Measurements from ENCODE around the gene LRIF1. TPM values are rescaled to one million over a fixed set of nuclear protein-coding genes. Genes with fewer than 3 reads are reported as not detected.

LRIF1 gene
- total RNA-seq, 2 donors from 2014 or later = 12.8 to 38.3 TPM

- Histone ChIP-seq H3K9me3 (no peaks in the 10 kb centered on the region), H3K4me3 (no peak overlapping the region), H3K36me3 (no peaks in the 10 kb centered on the region), H3K27ac (no peak overlapping the region), H3K4me1 (replicated peaks) (no peaks in the 10 kb centered on the region), H3K27me3 (replicated peaks; ENCODE audit: insufficient read depth) (no peaks in the 10 kb centered on the region)
- intact Hi-C loops (cut with DNase I) = no loop called here
- no peak for DNase-seq (ENCODE audit: low spot score)
- no peak for TF ChIP-seq POLR2AphosphoS5 (IDR thresholded peaks at IDR 0.05)
- TF ChIP-seq, protein P1, sequence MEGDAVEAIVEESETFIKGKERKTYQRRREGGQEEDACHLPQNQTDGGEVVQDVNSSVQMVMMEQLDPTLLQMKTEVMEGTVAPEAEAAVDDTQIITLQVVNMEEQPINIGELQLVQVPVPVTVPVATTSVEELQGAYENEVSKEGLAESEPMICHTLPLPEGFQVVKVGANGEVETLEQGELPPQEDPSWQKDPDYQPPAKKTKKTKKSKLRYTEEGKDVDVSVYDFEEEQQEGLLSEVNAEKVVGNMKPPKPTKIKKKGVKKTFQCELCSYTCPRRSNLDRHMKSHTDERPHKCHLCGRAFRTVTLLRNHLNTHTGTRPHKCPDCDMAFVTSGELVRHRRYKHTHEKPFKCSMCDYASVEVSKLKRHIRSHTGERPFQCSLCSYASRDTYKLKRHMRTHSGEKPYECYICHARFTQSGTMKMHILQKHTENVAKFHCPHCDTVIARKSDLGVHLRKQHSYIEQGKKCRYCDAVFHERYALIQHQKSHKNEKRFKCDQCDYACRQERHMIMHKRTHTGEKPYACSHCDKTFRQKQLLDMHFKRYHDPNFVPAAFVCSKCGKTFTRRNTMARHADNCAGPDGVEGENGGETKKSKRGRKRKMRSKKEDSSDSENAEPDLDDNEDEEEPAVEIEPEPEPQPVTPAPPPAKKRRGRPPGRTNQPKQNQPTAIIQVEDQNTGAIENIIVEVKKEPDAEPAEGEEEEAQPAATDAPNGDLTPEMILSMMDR (IDR thresholded peaks at IDR 0.05) = no peak
- TF ChIP-seq POLR2A (IDR thresholded peaks at IDR 0.05) = no peak
Observed at GRCh38 chr1:110961902-110962301, 1.8 kb downstream of the LRIF1 start.

DNA sequence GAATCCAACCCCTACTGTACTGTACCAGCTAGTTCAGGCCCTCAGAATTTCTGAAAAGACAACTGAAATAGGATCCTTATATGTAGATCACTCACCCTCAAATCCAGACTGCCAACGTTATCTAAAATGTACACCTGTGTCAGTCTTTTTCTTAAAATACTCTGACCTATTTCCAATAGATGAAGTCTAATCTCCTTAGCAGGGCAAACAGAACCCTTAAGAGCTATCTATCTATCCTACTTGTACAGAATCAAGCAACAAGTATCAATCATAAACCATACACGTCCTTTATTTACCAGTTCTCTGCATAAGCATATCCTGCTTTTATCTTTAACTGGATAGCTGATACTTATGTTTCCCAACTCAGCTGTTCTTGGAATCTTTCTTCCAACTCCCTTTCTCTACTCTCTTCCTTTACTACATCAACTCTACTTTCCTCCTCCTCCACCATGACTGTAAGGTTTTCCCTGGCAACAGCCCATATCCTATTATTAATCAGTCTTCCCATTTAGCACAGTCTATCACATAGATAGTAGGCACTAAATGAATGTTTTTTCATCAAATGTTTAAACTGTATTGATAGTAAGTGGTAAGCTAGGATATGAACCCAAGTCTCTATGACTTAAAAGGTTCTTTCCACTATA, 2.8 kb downstream of the LRIF1 start:
- Histone ChIP-seq H3K4me1 (replicated peaks) (no peaks in the 10 kb centered on the region), H3K36me3 (no peaks in the 10 kb centered on the region), H3K4me3 (no peak overlapping the region), H3K27me3 (replicated peaks; ENCODE audit: insufficient read depth) (no peaks in the 10 kb centered on the region), H3K9me3 (no peaks in the 10 kb centered on the region), H3K27ac (no peak overlapping the region)
- intact Hi-C loops (cut with DNase I) = no loop called here
- DNase-seq (ENCODE audit: low spot score) = no peak
- TF ChIP-seq, protein P1 (IDR thresholded peaks at IDR 0.05) = no peak
- no peak for TF ChIP-seq POLR2A (IDR thresholded peaks at IDR 0.05)
- TF ChIP-seq POLR2AphosphoS5 (IDR thresholded peaks at IDR 0.05) = no peak
- WGBS = 95% methylated on average over 2 of the region's 2 CpGs

- Histone ChIP-seq H3K36me3 (no peaks in the 10 kb centered on the region), H3K4me1 (replicated peaks) (no peaks in the 10 kb centered on the region), H3K4me3 (no peak overlapping the region), H3K9me3 (no peaks in the 10 kb centered on the region), H3K27me3 (replicated peaks; ENCODE audit: insufficient read depth) (no peaks in the 10 kb centered on the region), H3K27ac (no peak overlapping the region)
- no peak for DNase-seq (ENCODE audit: low spot score)
- TF ChIP-seq, protein P1 (IDR thresholded peaks at IDR 0.05) = no peak
- TF ChIP-seq POLR2AphosphoS5 (IDR thresholded peaks at IDR 0.05) (no peak), POLR2A (IDR thresholded peaks at IDR 0.05) (no peak)
- WGBS = 99% methylated on average over 3 of the region's 3 CpGs
- intact Hi-C loops (cut with DNase I) = no loop called here
Observed at GRCh38 chr1:110957798-110958197, 5.9 kb downstream of the LRIF1 start.

GRCh38 chr1:110956586-110956985, 7.1 kb downstream of the LRIF1 start:
- no peaks in the 10 kb centered on the region for H3K9me3 ChIP-seq
- WGBS = 91% methylated on average over 4 of the region's 4 CpGs
- no peaks in the 10 kb centered on the region for H3K36me3 ChIP-seq
- H3K27ac ChIP-seq = no peak overlapping the region
- H3K4me1 ChIP-seq (replicated peaks) = no peaks in the 10 kb centered on the region
- H3K27me3 ChIP-seq (replicated peaks; ENCODE audit: insufficient read depth) = no peaks in the 10 kb centered on the region
- intact Hi-C loops (cut with DNase I) = no loop called here
- no peak for DNase-seq (ENCODE audit: low spot score)
- TF ChIP-seq POLR2A (IDR thresholded peaks at IDR 0.05) (no peak), POLR2AphosphoS5 (IDR thresholded peaks at IDR 0.05) (no peak)
- TF ChIP-seq, protein P1 (IDR thresholded peaks at IDR 0.05) = no peak
- H3K4me3 ChIP-seq = no peak overlapping the region

- intact Hi-C loops (cut with DNase I) = no loop called here
- Histone ChIP-seq H3K4me3 (no peak overlapping the region), H3K36me3 (no peaks in the 10 kb centered on the region), H3K4me1 (replicated peaks) (no peaks in the 10 kb centered on the region), H3K9me3 (no peaks in the 10 kb centered on the region), H3K27ac (no peak overlapping the region), H3K27me3 (replicated peaks; ENCODE audit: insufficient read depth) (no peaks in the 10 kb centered on the region)
- TF ChIP-seq POLR2A (IDR thresholded peaks at IDR 0.05) (no peak), POLR2AphosphoS5 (IDR thresholded peaks at IDR 0.05) (no peak)
- TF ChIP-seq, protein P1 (IDR thresholded peaks at IDR 0.05) = no peak
- DNase-seq (ENCODE audit: low spot score) = no peak
Observed at GRCh38 chr1:110953031-110953430, 10.7 kb downstream of the LRIF1 start.
